BLaER1 (cell line): ENCODE data around the gene EDIL3.

Experiments used
- H3K27ac ChIP-seq: shearing (Covaris generic); formaldehyde crosslinking; 2 replicates; pipeline ENCODE4 v1.8.1; 2022
- H3K27me3 ChIP-seq: shearing (Covaris generic); formaldehyde crosslinking; 2 replicates; pipeline ENCODE4 v1.8.1; 2022
- H3K36me3 ChIP-seq: shearing (Covaris generic); formaldehyde crosslinking; 2 replicates; pipeline ENCODE4 v1.8.1; 2022
- H3K4me1 ChIP-seq: shearing (Covaris generic); formaldehyde crosslinking; 2 replicates; pipeline ENCODE4 v1.8.1; 2022
- H3K4me2 ChIP-seq: shearing (Covaris generic); formaldehyde crosslinking; 2 replicates; pipeline ENCODE4 v1.8.1; 2022
- H3K4me3 ChIP-seq: shearing (Covaris generic); formaldehyde crosslinking; 2 replicates; pipeline ENCODE4 v1.8.1; 2022
- H3K9ac ChIP-seq: shearing (Covaris generic); formaldehyde crosslinking; 2 replicates; pipeline ENCODE4 v1.8.1; 2022
- H3K9me3 ChIP-seq: shearing (Covaris generic); formaldehyde crosslinking; 2 replicates; pipeline ENCODE4 v1.8.1; 2022
- H4K20me1 ChIP-seq: shearing (Covaris generic); formaldehyde crosslinking; 2 replicates; pipeline ENCODE4 v1.8.1; 2022
- Cebpa-rat ChIP-seq: shearing (Covaris generic); IDR thresholded peaks from 2 replicates; pipeline ENCODE4 v1.8.1; 2022

The EDIL3 gene

GRCh38 chr5:84290161-84290560, 94.5 kb downstream of the EDIL3 start:
- Histone ChIP-seq H3K27ac (no peak overlapping the region), H3K9ac (no peak overlapping the region), H4K20me1 (no peaks in the 10 kb centered on the region), H3K9me3 (no peaks in the 10 kb centered on the region), H3K4me2 (no peak overlapping the region), H3K36me3 (no peaks in the 10 kb centered on the region), H3K4me1 (no peaks in the 10 kb centered on the region), H3K27me3 (no peaks in the 10 kb centered on the region), H3K4me3 (no peak overlapping the region)
- TF ChIP-seq Cebpa-rat = no peak

GRCh38 chr5:84287951-84288350, 96.7 kb downstream of the EDIL3 start:
- no peak for TF ChIP-seq Cebpa-rat
- H3K27ac ChIP-seq = no peak overlapping the region
- no peaks in the 10 kb centered on the region for H3K36me3 ChIP-seq
- no peaks in the 10 kb centered on the region for H4K20me1 ChIP-seq
- no peak overlapping the region for H3K4me2 ChIP-seq
- no peaks in the 10 kb centered on the region for H3K9me3 ChIP-seq
- H3K4me1 ChIP-seq = no peaks in the 10 kb centered on the region
- no peaks in the 10 kb centered on the region for H3K27me3 ChIP-seq
- no peak overlapping the region for H3K9ac ChIP-seq
- no peak overlapping the region for H3K4me3 ChIP-seq

GRCh38 chr5:84286662-84287061, 98.0 kb downstream of the EDIL3 start:
- Histone ChIP-seq H3K9ac (no peak overlapping the region), H3K27me3 (no peaks in the 10 kb centered on the region), H3K4me1 (peaks cover 3% of the 10 kb centered on the region; the same call in 1 of the 2 replicates), H4K20me1 (no peaks in the 10 kb centered on the region), H3K4me2 (no peak overlapping the region), H3K27ac (no peak overlapping the region), H3K9me3 (no peaks in the 10 kb centered on the region), H3K4me3 (no peak overlapping the region), H3K36me3 (no peaks in the 10 kb centered on the region)
- no peak for TF ChIP-seq Cebpa-rat

- Histone ChIP-seq H3K4me1 (peaks cover 9% of the 10 kb centered on the region), H3K27me3 (no peaks in the 10 kb centered on the region), H3K27ac (no peak overlapping the region), H3K9me3 (no peaks in the 10 kb centered on the region), H3K9ac (no peak overlapping the region), H3K4me3 (no peak overlapping the region), H3K4me2 (no peak overlapping the region), H3K36me3 (no peaks in the 10 kb centered on the region), H4K20me1 (no peaks in the 10 kb centered on the region)
- TF ChIP-seq Cebpa-rat = no peak
Measured at GRCh38 chr5:84285641-84286637, 98.7 kb downstream of the EDIL3 start.

GRCh38 chr5:84281383-84281782, 103.3 kb downstream of the EDIL3 start:
- no peaks in the 10 kb centered on the region for H3K36me3 ChIP-seq
- H3K27me3 ChIP-seq = no peaks in the 10 kb centered on the region
- H3K9me3 ChIP-seq = peaks cover 4% of the 10 kb centered on the region; the same call in 1 of the 2 replicates
- H3K4me1 ChIP-seq = peaks cover 9% of the 10 kb centered on the region
- H3K27ac ChIP-seq = no peak overlapping the region
- H4K20me1 ChIP-seq = no peaks in the 10 kb centered on the region
- no peak overlapping the region for H3K4me3 ChIP-seq
- no peak overlapping the region for H3K9ac ChIP-seq
- TF ChIP-seq Cebpa-rat = no peak
- no peak overlapping the region for H3K4me2 ChIP-seq

GRCh38 chr5:84279234-84279633, 105.4 kb downstream of the EDIL3 start:
- H3K27ac ChIP-seq = no peak overlapping the region
- H3K9me3 ChIP-seq = peaks cover 4% of the 10 kb centered on the region; the same call in 1 of the 2 replicates
- TF ChIP-seq Cebpa-rat = no peak
- no peak overlapping the region for H3K4me2 ChIP-seq
- no peak overlapping the region for H3K4me3 ChIP-seq
- H3K27me3 ChIP-seq = no peaks in the 10 kb centered on the region
- H3K9ac ChIP-seq = no peak overlapping the region
- H3K36me3 ChIP-seq = no peaks in the 10 kb centered on the region
- peaks cover 9% of the 10 kb centered on the region for H3K4me1 ChIP-seq
- H4K20me1 ChIP-seq = no peaks in the 10 kb centered on the region

GRCh38 chr5:84275609-84276008, 109.1 kb downstream of the EDIL3 start:
- H3K4me3 ChIP-seq = no peak overlapping the region
- H3K9me3 ChIP-seq = peaks cover 2% of the 10 kb centered on the region; the same call in 1 of the 2 replicates
- H3K9ac ChIP-seq = no peak overlapping the region
- no peak for TF ChIP-seq Cebpa-rat
- H4K20me1 ChIP-seq = no peaks in the 10 kb centered on the region
- no peaks in the 10 kb centered on the region for H3K27me3 ChIP-seq
- H3K36me3 ChIP-seq = no peaks in the 10 kb centered on the region
- H3K4me2 ChIP-seq = no peak overlapping the region
- H3K4me1 ChIP-seq = no peaks in the 10 kb centered on the region
- H3K27ac ChIP-seq = no peak overlapping the region

GRCh38 chr5:84274585-84275468, 109.9 kb downstream of the EDIL3 start:
- H3K9ac ChIP-seq = no peak overlapping the region
- no peaks in the 10 kb centered on the region for H3K36me3 ChIP-seq
- no peak overlapping the region for H3K27ac ChIP-seq
- H3K27me3 ChIP-seq = no peaks in the 10 kb centered on the region
- H3K9me3 ChIP-seq = no peaks in the 10 kb centered on the region
- TF ChIP-seq Cebpa-rat = no peak
- H4K20me1 ChIP-seq = no peaks in the 10 kb centered on the region
- no peak overlapping the region for H3K4me2 ChIP-seq
- H3K4me3 ChIP-seq = no peak overlapping the region
- no peaks in the 10 kb centered on the region for H3K4me1 ChIP-seq

- TF ChIP-seq Cebpa-rat = no peak
- H3K36me3 ChIP-seq = no peaks in the 10 kb centered on the region
- H3K4me1 ChIP-seq = no peaks in the 10 kb centered on the region
Measured at GRCh38 chr5:84273517-84273883, 111.2 kb downstream of the EDIL3 start.

More at GRCh38 chr5:84273517-84273883, 111.2 kb downstream of the EDIL3 start:
- no peak overlapping the region for H3K4me3 ChIP-seq
- no peaks in the 10 kb centered on the region for H4K20me1 ChIP-seq
- H3K9ac ChIP-seq = no peak overlapping the region
- H3K27me3 ChIP-seq = no peaks in the 10 kb centered on the region
- H3K4me2 ChIP-seq = no peak overlapping the region
- H3K27ac ChIP-seq = no peak overlapping the region
- no peaks in the 10 kb centered on the region for H3K9me3 ChIP-seq
